DOHH2 (cell line): ENCODE results near the gene NAALADL2.

ENCODE experiments used
- H3F3A ChIP-seq: fragments of 200-600 bp; sonication (generic), shearing (Covaris generic); 2 replicates; pipeline ENCODE4 v1.6.0; 2016; ENCODE audit warnings: antibody characterized with exemption, mild to moderate bottlenecking; ENCODE audit not compliant: control insufficient read depth, insufficient read depth
- H3K27ac ChIP-seq: fragments of 200-600 bp; sonication (generic); 2 replicates; pipeline ENCODE4 v1.5.1; 2014; ENCODE audit warnings: low read depth, mild to moderate bottlenecking, low read length, moderate library complexity
- H3K27me3 ChIP-seq: fragments of 200-600 bp; sonication (generic); 2 replicates; pipeline ENCODE4 v1.6.1; 2014; ENCODE audit warnings: mild to moderate bottlenecking, low read length, mixed read lengths; ENCODE audit not compliant: control insufficient read depth
- H3K36me3 ChIP-seq: fragments of 200-600 bp; sonication (generic); 2 replicates; pipeline ENCODE4 v1.6.1; 2014; ENCODE audit warnings: mild to moderate bottlenecking, low read length, moderate library complexity, mixed read lengths; ENCODE audit not compliant: control insufficient read depth
- H3K4me1 ChIP-seq: fragments of 200-600 bp; sonication (generic); 2 replicates; pipeline ENCODE4 v1.6.1; 2014; ENCODE audit warnings: mild to moderate bottlenecking, low read length, mixed read lengths; ENCODE audit not compliant: control insufficient read depth
- H3K4me2 ChIP-seq: fragments of 200-600 bp; sonication (generic); 2 replicates; pipeline ENCODE4 v1.6.0; 2014; ENCODE audit warnings: mild to moderate bottlenecking, low read length, moderate library complexity
- H3K4me3 ChIP-seq: fragments of 200-600 bp; sonication (generic); 2 replicates; pipeline ENCODE4 v1.5.1; 2014; ENCODE audit warnings: mild to moderate bottlenecking, low read length, mixed read lengths
- H3K79me2 ChIP-seq: fragments of 200-600 bp; sonication (generic); 2 replicates; pipeline ENCODE4 v1.6.1; 2014; ENCODE audit warnings: mild to moderate bottlenecking, low read length, mixed read lengths; ENCODE audit not compliant: control insufficient read depth
- H3K9me2 ChIP-seq: fragments of 200-600 bp; sonication (generic); replicated peaks from 2 replicates; pipeline ENCODE4 v1.6.1; 2014; ENCODE audit warnings: mild to moderate bottlenecking, low read length, mixed read lengths; ENCODE audit not compliant: control insufficient read depth
- H3K9me3 ChIP-seq: fragments of 200-600 bp; sonication (generic); 2 replicates; pipeline ENCODE4 v1.6.1; 2014; ENCODE audit warnings: antibody characterized with exemption, low read length, mixed read lengths; ENCODE audit not compliant: control insufficient read depth, insufficient read depth
- H4K20me1 ChIP-seq: fragments of 200-600 bp; sonication (generic); 2 replicates; pipeline ENCODE4 v1.6.0; 2014; ENCODE audit warnings: low read depth, mild to moderate bottlenecking, antibody characterized with exemption, low read length, moderate library complexity; ENCODE audit not compliant: control insufficient read depth, insufficient read depth
- CTCF ChIP-seq: fragments of 200-600 bp; sonication (generic); IDR thresholded peaks from one replicate; pipeline ENCODE4 v1.5.1; 2014; ENCODE audit warnings: antibody characterized with exemption, mild to moderate bottlenecking, low read depth, low read length; ENCODE audit not compliant: poor library complexity, severe bottlenecking
- EZH2phosphoT487 ChIP-seq: fragments of 200-600 bp; sonication (generic); IDR thresholded peaks from 2 replicates; pipeline ENCODE4 v1.6.1; 2017; ENCODE audit warnings: borderline replicate concordance, mild to moderate bottlenecking, antibody characterized with exemption, low read length, moderate library complexity, mixed read lengths

The NAALADL2 gene

GRCh38 chr3:175029828-175030227, 170.7 kb downstream of the NAALADL2 start:
- Histone ChIP-seq H3K9me2 (no peaks in the 10 kb centered on the region), H3K4me2 (no peak overlapping the region), H3K27me3 (no peaks in the 10 kb centered on the region), H3K4me3 (no peak overlapping the region), H3K27ac (no peak overlapping the region), H3K4me1 (no peaks in the 10 kb centered on the region), H3K79me2 (no peaks in the 10 kb centered on the region), H3K9me3 (no peaks in the 10 kb centered on the region), H3F3A (no peaks in the 10 kb centered on the region), H4K20me1 (no peaks in the 10 kb centered on the region), H3K36me3 (no peaks in the 10 kb centered on the region)
- TF ChIP-seq CTCF (no peak), EZH2phosphoT487 (no peak)

GRCh38 chr3:175039875-175040274, 180.7 kb downstream of the NAALADL2 start:
- no peak overlapping the region for H3K4me3 ChIP-seq
- H3K36me3 ChIP-seq, result no peaks in the 10 kb centered on the region
- no peaks in the 10 kb centered on the region for H3K4me1 ChIP-seq
- TF ChIP-seq CTCF, result no peak
- no peak for TF ChIP-seq EZH2phosphoT487
- no peaks in the 10 kb centered on the region for H3K9me3 ChIP-seq
- H3K9me2 ChIP-seq, result no peaks in the 10 kb centered on the region
- no peak overlapping the region for H3K27ac ChIP-seq
- H3F3A ChIP-seq, result no peaks in the 10 kb centered on the region
- no peak overlapping the region for H3K4me2 ChIP-seq
- no peaks in the 10 kb centered on the region for H3K27me3 ChIP-seq
- H4K20me1 ChIP-seq, result no peaks in the 10 kb centered on the region
- no peaks in the 10 kb centered on the region for H3K79me2 ChIP-seq

GRCh38 chr3:175041369-175041768, 182.2 kb downstream of the NAALADL2 start:
- Histone ChIP-seq H3K9me3 (no peaks in the 10 kb centered on the region), H4K20me1 (no peaks in the 10 kb centered on the region), H3K79me2 (no peaks in the 10 kb centered on the region), H3K4me1 (no peaks in the 10 kb centered on the region), H3F3A (no peaks in the 10 kb centered on the region), H3K36me3 (no peaks in the 10 kb centered on the region), H3K27ac (no peak overlapping the region), H3K4me3 (no peak overlapping the region), H3K9me2 (no peaks in the 10 kb centered on the region), H3K4me2 (no peak overlapping the region), H3K27me3 (no peaks in the 10 kb centered on the region)
- TF ChIP-seq EZH2phosphoT487 (no peak), CTCF (no peak)

GRCh38 chr3:175046601-175047000, 187.5 kb downstream of the NAALADL2 start:
- Histone ChIP-seq H3F3A (no peaks in the 10 kb centered on the region), H3K4me1 (no peaks in the 10 kb centered on the region), H3K4me2 (no peak overlapping the region), H3K79me2 (no peaks in the 10 kb centered on the region), H3K36me3 (no peaks in the 10 kb centered on the region), H3K9me3 (no peaks in the 10 kb centered on the region), H3K27me3 (no peaks in the 10 kb centered on the region), H4K20me1 (no peaks in the 10 kb centered on the region), H3K27ac (no peak overlapping the region), H3K9me2 (no peaks in the 10 kb centered on the region), H3K4me3 (no peak overlapping the region)
- TF ChIP-seq CTCF (no peak), EZH2phosphoT487 (no peak)
